ENCODE measurements around the gene GAS7. TPM values are rescaled to one million over a fixed set of nuclear protein-coding genes. Genes with fewer than 3 reads are reported as not detected.

GAS7 gene
- total and polyA plus RNA-seq, 2 experiments from 2014 or later: 1.9 to 10.7 TPM

DNA sequence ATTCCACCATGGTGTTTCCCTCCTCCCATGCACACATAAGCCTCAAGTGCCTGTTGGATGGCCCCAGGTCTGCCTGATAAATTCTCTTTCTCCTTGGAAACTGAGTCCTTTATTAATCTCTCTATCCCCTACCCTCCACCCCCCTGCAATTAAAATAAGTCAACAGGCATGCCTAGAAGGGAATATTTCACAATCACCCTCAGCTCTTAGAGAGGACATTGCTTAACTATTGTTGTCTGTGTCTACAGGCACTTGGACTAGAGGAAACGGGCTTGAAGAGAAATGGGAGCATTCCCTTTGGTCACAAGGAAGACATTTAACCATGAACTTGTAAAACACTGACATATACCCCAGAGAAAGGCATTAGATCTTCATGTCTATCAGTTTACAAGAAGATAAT, 332.8 kb downstream of the GAS7 start:
- H3K4me1 ChIP-seq (ENCODE audit: insufficient read depth): no peaks in the 10 kb centered on the region
- Mint-ChIP-seq H3K36me3 (ENCODE audit: low read depth) (no peaks in the 10 kb centered on the region; the same call in 2 of the 3 replicates), H3K4me3 (no peak overlapping the region), H3K4me1 (no peaks in the 10 kb centered on the region), H3K27ac (no peak overlapping the region), H3K9me3 (peaks cover 7% of the 10 kb centered on the region; the same call in 2 of the 3 replicates), H3K27me3 (ENCODE audit: insufficient read depth, low read depth, poor library complexity) (no peaks in the 10 kb centered on the region)
- no peak overlapping the region for H3K4me3 ChIP-seq
- no peaks in the 10 kb centered on the region for H3F3A ChIP-seq (replicated peaks; ENCODE audit: low read depth)
- H4K20me1 ChIP-seq (replicated peaks; ENCODE audit: insufficient read depth): no peaks in the 10 kb centered on the region
- H3K27me3 ChIP-seq (ENCODE audit: insufficient read depth): no peaks in the 10 kb centered on the region
- H3K79me2 ChIP-seq (replicated peaks; ENCODE audit: insufficient read depth): no peaks in the 10 kb centered on the region
- H3K27ac ChIP-seq (ENCODE audit: low read depth): no peak overlapping the region
- ATAC-seq (no peak), DNase-seq (ENCODE audit: low spot score) (no peak)
- no peak overlapping the region for H2AFZ ChIP-seq
- no peak overlapping the region for H3K4me2 ChIP-seq
- no peak for TF ChIP-seq NANOG (IDR thresholded peaks at IDR 0.05; ENCODE audit: borderline replicate concordance)
- TF ChIP-seq, protein P1, sequence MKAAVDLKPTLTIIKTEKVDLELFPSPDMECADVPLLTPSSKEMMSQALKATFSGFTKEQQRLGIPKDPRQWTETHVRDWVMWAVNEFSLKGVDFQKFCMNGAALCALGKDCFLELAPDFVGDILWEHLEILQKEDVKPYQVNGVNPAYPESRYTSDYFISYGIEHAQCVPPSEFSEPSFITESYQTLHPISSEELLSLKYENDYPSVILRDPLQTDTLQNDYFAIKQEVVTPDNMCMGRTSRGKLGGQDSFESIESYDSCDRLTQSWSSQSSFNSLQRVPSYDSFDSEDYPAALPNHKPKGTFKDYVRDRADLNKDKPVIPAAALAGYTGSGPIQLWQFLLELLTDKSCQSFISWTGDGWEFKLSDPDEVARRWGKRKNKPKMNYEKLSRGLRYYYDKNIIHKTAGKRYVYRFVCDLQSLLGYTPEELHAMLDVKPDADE (IDR thresholded peaks at IDR 0.05): no peak
- TF ChIP-seq, protein P2, sequence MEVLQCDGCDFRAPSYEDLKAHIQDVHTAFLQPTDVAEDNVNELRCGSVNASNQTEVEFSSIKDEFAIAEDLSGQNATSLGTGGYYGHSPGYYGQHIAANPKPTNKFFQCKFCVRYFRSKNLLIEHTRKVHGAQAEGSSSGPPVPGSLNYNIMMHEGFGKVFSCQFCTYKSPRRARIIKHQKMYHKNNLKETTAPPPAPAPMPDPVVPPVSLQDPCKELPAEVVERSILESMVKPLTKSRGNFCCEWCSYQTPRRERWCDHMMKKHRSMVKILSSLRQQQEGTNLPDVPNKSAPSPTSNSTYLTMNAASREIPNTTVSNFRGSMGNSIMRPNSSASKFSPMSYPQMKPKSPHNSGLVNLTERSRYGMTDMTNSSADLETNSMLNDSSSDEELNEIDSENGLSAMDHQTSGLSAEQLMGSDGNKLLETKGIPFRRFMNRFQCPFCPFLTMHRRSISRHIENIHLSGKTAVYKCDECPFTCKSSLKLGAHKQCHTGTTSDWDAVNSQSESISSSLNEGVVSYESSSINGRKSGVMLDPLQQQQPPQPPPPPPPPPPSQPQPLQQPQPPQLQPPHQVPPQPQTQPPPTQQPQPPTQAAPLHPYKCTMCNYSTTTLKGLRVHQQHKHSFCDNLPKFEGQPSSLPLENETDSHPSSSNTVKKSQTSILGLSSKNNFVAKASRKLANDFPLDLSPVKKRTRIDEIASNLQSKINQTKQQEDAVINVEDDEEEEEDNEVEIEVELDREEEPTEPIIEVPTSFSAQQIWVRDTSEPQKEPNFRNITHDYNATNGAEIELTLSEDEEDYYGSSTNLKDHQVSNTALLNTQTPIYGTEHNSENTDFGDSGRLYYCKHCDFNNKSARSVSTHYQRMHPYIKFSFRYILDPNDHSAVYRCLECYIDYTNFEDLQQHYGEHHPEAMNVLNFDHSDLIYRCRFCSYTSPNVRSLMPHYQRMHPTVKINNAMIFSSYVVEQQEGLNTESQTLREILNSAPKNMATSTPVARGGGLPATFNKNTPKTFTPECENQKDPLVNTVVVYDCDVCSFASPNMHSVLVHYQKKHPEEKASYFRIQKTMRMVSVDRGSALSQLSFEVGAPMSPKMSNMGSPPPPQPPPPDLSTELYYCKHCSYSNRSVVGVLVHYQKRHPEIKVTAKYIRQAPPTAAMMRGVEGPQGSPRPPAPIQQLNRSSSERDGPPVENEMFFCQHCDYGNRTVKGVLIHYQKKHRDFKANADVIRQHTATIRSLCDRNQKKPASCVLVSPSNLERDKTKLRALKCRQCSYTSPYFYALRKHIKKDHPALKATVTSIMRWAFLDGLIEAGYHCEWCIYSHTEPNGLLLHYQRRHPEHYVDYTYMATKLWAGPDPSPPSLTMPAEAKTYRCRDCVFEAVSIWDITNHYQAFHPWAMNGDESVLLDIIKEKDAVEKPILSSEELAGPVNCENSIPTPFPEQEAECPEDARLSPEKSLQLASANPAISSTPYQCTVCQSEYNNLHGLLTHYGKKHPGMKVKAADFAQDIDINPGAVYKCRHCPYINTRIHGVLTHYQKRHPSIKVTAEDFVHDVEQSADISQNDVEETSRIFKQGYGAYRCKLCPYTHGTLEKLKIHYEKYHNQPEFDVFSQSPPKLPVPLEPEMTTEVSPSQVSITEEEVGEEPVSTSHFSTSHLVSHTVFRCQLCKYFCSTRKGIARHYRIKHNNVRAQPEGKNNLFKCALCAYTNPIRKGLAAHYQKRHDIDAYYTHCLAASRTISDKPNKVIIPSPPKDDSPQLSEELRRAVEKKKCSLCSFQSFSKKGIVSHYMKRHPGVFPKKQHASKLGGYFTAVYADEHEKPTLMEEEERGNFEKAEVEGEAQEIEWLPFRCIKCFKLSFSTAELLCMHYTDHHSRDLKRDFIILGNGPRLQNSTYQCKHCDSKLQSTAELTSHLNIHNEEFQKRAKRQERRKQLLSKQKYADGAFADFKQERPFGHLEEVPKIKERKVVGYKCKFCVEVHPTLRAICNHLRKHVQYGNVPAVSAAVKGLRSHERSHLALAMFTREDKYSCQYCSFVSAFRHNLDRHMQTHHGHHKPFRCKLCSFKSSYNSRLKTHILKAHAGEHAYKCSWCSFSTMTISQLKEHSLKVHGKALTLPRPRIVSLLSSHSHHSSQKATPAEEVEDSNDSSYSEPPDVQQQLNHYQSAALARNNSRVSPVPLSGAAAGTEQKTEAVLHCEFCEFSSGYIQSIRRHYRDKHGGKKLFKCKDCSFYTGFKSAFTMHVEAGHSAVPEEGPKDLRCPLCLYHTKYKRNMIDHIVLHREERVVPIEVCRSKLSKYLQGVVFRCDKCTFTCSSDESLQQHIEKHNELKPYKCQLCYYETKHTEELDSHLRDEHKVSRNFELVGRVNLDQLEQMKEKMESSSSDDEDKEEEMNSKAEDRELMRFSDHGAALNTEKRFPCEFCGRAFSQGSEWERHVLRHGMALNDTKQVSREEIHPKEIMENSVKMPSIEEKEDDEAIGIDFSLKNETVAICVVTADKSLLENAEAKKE (CRISPR knock-in tag; IDR thresholded peaks at IDR 0.05): no peak
- no peak for TF ChIP-seq EZH2 (IDR thresholded peaks at IDR 0.05; ENCODE audit: low read depth, unreplicated experiment)
- TF ChIP-seq, protein P3, sequence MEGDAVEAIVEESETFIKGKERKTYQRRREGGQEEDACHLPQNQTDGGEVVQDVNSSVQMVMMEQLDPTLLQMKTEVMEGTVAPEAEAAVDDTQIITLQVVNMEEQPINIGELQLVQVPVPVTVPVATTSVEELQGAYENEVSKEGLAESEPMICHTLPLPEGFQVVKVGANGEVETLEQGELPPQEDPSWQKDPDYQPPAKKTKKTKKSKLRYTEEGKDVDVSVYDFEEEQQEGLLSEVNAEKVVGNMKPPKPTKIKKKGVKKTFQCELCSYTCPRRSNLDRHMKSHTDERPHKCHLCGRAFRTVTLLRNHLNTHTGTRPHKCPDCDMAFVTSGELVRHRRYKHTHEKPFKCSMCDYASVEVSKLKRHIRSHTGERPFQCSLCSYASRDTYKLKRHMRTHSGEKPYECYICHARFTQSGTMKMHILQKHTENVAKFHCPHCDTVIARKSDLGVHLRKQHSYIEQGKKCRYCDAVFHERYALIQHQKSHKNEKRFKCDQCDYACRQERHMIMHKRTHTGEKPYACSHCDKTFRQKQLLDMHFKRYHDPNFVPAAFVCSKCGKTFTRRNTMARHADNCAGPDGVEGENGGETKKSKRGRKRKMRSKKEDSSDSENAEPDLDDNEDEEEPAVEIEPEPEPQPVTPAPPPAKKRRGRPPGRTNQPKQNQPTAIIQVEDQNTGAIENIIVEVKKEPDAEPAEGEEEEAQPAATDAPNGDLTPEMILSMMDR (conservative IDR thresholded peaks at IDR 0.05; ENCODE audit: low read depth in 2 of 2): no peak
- no peak for TF ChIP-seq CREB1 (CRISPR knock-in tag; IDR thresholded peaks at IDR 0.05; ENCODE audit: low read depth)
- no peak for TF ChIP-seq EZH2phosphoT487 (IDR thresholded peaks at IDR 0.05; ENCODE audit: unreplicated experiment)
- TF ChIP-seq STAT1 (IDR thresholded peaks at IDR 0.05; ENCODE audit: unreplicated experiment): no peak
- no peak for TF ChIP-seq ZNF114 (CRISPR knock-in tag; IDR thresholded peaks at IDR 0.05)
- peaks cover 7% of the 10 kb centered on the region; the same call in 1 of the 2 replicates for H3K9me2 ChIP-seq (ENCODE audit: insufficient read depth)
- H3K36me3 ChIP-seq (ENCODE audit: insufficient read depth): no peaks in the 10 kb centered on the region
